CD4-positive, alpha-beta T cell treated with Interleukin-6 for 4 hours (primary cell): ENCODE data around the gene RHEBL1.

Experiments
- DNase-seq: peaks from one replicate; pipeline ENCODE4 v3.0.0-alpha.2; 2020; ENCODE audit warnings: mixed read lengths

Gene RHEBL1

GRCh38 chr12:49052451-49053208 is 17.1 kb downstream of the RHEBL1 start:
- DNase-seq, result no peak

GRCh38 chr12:49051777-49052438 is 17.9 kb downstream of the RHEBL1 start:
- no peak for DNase-seq

GRCh38 chr12:49051373-49051764 is 18.4 kb downstream of the RHEBL1 start:
- DNase-seq, result no peak

DNA sequence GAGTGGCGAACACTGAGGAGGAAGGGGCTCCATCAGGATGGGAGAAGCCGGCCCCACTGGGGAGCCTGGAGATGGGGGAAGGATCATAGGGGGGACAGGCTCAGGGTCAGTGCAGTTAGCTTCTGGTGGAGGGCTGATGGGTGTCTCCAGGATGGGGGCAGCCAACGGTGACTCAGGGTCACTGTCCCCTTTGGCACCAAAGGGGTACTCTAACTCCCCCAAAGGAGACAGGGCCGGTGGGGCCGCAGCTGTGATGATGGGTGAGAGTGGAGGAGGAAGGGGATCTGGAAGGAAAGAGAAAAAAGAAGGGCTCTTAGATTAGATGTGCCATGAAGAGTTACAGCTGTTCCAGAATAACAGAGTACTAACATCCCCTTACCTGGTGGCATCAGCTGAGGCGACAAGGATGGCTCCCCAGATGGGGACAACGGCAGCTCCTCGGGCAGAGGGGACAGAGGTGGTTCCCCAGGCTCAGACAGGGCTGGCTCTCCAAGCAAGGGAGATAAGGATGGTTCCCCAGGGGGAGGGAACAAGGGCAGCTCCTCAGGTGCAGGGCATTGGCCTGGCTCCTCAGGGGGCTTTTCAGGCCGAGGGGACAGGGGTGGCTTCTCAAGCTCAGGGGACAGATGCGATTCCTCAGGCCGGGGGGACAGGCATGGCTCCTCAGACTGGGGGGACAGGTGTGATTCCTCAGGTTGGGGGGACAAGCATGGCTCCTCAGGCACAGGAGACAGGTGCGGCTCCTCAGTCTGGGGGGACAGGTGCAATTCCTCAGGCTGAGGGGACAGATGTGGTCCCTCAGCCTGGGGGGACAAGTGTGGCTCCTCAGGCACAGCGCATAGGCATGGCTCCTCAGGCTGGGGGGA is 19.0 kb downstream of the RHEBL1 start:
- no peak for DNase-seq

DNA sequence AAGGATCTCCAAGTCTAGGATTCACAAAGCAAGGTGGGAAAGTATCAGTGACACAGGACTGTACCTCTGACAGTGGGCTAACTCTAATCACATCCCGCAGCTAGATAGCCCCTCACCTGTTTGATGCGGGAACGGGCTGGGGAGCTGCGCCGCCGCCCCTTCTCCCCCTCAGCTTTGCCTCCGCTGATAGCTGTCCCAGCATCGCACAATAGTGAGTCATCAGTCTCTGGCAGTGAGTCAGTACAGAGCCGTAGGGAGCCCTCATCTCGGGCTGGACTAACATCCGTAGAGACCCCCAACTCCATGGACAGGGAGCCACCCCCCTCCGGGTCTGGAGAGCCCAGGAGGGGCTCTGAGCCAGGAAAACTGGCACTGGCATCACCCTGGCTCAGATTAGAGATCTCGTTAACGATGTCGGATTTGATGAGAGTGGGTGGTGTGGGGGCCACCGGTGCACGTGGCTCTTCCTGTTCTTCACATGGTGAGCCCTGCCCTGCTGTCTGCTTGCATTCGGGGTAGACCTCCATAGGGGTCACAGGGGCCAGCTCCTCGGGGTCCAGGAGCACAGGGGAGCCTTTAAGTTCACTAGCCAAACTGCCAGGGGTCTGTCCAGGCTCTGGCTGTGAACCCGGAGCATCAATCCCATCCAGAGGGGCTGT is 20.1 kb downstream of the RHEBL1 start:
- no peak for DNase-seq

DNA sequence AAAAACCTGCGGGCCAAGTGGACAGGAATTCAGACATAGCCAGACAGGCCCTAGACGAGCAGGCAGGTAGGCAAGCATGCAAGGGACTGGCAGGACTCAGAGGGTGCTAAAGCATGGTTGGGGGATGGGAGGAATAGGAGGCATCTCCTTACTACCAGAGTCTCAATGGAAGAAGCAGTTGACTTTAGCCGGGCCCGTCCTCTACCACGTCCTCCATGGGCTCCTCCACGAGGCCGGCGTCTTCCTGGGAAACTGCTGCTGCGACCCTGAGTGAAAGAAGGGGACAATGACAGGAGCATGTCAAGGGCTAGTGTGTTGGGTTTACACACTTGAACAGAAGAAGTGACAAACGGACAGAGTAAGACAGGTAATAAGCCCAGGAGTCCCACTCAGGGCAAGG is 20.8 kb downstream of the RHEBL1 start:
- DNase-seq, result no peak

DNA sequence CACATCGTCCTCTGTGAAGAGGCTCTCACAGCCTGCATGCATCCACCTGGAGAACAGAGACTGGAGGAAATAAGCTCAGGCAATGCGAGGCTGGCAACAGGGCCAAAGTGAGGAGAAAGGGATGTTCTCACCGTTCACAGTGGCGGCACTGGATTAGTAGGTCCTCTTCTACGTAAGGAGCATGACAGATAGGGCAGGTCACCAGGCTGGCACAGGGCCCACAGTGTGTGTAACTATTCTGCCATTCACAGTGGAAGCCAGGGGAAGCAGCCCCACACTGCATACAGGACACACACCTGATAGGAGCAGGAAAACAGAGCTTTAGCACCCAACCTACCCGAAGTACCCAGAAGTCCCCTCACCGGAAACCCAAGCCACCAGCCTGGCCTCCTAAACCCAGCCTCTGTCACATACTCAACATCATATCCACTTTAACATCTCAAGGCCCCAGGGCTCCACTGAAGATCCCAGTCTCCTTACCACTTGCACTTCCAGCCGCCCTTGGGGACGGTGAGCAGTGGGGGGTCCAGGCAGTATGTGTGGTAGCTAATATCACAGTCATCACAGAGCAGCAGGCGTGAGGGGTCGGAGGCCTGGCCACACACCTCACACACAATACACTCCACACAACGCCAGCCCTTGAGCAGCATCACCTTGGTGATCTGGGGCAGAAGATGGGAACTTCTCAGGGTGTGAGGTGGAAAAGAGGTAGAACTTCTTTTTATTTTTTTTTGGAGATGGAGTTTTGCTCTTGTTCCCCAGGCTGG is 23.5 kb downstream of the RHEBL1 start:
- DNase-seq, result no peak

DNA sequence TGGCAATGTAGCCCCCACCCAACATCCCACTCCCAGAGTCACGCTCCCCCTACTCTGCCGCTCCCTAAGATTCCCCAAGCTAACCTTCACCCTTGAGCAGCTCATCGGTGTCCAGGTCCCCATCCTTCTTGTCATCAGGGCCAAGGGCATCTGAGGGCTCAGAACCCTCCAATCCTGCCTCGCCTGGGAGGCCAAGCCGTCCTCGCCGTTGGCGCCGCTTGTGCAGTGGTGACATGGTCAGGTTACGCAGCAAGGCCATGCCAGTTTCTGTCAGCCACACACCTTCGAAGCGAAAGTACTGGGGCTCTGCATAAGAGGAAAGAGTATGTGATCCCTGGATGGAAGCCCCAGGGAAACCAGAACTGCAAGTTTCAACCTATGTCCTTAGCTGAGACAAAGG is 25.1 kb downstream of the RHEBL1 start:
- DNase-seq, result no peak

DNA sequence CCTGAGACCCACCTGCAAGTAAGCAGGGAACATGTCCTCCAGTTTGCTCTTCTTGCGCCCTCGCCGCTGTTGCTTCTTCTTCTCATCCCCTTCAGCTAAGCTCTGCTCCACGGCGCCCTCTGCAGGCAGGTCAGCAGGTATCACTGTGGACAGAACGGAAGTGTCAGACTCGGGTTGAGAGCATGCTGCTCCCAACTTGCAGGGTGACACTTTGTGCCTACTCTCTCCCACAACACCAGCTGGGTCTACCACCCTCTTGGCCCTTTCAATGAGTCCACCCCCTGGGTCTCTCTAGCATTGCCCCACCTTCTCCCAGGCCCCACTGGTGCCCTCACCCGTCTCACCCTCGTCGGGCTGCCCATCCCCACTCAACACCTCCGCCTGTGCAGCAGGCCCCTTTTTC is 25.9 kb downstream of the RHEBL1 start:
- DNase-seq, result peak; percentile 85

- no peak for DNase-seq
Measured at GRCh38 chr12:49043241-49043640, 26.5 kb downstream of the RHEBL1 start.

GRCh38 chr12:49041881-49042484 is 27.8 kb downstream of the RHEBL1 start:
- DNase-seq, result no peak

- DNase-seq, result no peak
Measured at GRCh38 chr12:49041036-49041880, 28.5 kb downstream of the RHEBL1 start.

DNA sequence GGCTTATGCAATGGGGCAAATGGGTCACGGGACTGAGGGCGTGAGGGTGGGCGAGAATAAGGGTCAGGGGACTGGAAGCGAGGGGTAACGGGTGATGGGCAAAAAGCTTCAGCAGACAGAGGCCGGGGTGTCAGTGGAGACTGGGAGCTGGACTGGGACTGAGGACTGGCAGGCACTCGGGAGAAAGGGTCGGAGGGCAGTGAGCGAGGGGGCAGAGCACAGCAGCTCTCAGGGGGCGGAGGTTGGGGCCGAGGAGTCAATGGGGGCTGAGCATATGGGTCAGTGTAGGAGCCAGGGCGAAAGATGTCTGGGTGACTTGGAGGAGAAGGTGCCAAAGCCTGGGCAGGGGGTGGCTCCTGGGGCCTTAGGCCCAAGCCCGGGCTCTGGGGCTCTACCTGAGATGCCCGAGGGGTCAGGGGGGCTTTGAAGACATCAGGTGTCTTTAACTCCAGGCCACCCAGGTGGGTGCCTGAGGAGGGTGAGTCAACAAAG is 29.4 kb downstream of the RHEBL1 start:
- DNase-seq, result no peak

DNA sequence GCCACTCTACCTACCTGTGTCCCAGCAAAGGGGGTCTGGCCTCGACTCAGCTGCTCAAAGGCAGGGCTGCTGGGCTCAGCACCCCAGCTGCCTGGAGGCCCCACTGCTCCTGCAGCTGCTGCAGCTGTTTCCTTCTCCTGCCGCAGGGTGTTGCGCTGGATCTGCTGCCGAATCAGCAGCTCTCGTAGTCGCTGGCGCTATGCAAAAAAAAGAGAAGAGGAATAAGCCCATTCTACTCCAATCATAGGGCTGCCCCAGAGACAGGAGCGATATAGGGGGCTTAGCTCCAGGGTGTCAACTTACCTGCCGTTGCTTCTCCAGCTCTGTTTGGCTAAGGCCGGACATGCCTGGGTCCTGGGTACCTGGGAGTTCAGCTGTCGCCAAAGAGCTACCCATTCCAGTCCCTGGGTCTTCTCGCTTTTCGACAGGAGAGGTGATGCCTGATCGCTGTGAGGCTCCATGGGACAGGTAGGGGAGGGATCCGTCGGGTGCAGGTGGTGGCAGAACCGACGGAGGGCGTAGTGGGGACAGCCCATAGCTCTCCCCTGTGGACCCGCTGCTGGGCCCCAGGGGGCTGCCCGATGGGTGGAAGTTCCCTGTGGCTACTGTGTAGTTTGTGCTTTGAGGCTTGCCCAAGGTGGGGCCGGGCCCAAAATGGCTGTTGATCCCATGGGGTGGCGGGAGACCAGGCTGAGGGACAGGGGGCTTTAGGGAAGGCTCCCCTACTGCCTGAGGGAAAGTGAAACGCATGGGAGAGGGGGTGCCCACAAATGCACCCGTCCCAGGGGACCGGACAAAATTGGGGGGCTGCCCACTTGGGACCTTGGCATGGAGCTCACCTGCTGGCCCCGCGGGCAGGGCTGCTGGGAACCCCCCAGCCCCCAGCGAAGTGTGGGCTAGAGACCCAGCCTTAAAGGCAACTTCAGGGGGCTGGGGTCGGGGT is 30.1 kb downstream of the RHEBL1 start:
- no peak for DNase-seq

DNA sequence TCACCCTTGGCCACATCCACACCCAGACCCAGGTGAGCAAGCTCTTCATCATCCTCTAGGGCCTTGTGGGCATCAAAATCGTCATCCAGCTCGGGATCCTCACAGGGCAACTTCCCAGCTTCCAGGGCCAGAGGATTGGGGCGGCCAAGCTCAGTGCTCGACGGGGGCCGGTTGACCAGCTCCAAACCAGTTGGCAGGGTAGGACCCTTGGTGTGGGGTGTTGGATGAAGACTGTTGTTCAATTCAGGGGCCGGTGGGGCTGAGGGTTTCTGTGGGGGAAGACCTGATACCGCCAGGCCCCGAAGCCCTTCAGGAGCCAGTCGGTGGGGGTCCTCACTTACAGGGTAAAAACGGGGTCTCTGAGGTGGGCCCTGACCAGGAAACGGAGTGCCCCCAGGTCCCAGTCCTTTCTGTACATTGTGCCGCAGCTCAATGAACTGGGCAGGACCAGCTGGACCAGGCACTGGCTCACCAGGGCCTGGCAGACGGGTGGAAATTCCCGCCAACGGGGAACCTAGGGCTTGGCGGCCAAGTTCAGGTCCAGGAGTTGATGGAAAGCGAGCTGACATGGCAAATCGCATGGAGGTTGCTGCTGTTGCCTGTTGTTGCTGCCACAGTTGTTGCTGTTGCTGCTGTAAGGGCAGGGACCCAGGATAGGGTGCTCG is 31.4 kb downstream of the RHEBL1 start:
- no peak for DNase-seq

GRCh38 chr12:49037947-49038237 is 31.9 kb downstream of the RHEBL1 start:
- no peak for DNase-seq

DNA sequence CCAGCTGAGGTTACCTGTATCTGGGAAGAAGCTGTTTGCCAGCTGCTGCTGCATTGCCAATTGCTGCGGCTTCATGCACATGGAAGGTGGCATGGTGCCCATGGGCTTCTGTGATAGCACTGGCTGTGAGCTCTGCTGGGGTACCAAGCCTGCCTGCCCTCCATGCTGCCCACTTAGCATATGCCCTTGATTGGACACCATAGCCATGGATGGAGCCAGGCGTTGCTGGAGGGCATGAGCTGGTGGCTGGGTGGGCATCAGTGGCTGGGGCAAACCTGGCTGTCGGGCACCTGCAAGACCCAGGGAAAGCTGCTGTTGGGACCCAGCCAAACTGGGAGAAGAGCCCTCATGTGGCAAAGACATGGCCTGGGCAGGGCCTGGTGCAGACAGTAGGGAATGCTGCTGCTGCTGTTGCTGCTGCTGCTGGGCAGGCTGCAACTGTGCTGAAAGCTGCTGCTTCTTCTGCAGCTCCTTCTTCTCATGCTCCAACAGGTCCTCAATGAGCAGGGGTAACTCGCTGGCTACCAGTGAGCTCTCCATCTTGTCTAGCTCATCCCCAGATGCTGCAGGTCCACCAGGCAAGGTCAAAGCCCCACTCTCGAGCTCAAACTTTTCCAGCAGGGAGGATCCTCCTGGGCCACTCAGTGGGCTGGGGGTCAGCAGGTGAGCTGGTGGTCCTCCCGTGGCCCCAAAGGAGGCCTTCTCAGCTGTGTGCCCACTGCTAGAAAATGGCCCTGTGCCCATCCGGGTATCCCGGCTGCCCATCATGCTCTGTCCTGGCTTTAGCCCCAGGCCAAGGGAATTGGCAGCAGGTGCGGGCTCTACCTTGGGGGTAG is 32.5 kb downstream of the RHEBL1 start:
- DNase-seq, result no peak

DNA sequence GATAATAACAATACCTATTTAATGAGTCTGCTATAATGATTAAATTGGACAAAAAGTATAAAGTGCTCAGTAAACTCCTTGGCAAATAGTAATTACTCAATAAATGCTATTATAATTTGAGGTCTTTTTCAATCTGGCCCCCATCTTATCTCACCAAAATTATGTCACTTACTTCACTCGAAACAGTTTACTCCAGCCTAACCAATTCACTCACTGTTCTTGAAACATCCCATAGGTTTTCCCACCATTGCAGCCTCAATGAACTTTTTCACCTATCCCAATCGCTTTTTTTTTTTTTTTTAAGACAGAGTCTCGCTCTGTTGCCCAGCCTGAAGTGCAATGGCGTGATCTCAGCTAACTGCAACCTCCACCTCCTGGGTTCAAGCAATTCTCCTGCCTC is 33.8 kb downstream of the RHEBL1 start:
- DNase-seq, result no peak
